ENCODE results near the gene MSI2.

DNA sequence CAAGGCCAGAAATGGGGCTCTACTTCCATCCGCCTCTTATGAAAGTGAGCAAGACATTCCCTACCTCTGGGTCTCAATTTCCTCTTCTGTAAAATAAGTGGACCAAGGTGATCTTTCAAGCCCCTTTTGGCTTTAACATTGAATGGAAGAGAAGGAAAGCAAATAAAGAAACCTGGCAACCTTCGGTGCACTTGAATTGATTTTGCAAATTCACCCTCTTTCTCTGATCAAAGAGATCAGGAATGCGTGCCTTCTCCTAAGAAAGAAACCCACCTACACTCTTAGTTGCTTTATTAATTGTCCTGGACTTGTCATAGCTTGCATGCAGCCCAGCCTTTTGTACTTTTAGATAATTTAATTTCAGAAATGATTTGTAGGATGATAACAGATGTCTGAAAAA, 3.0 kb downstream of the MSI2 start:
- no peak for TF ChIP-seq TAF1 (IDR thresholded peaks at IDR 0.05; ENCODE audit: borderline replicate concordance, low read depth, low read length)
- TF ChIP-seq, protein P1, sequence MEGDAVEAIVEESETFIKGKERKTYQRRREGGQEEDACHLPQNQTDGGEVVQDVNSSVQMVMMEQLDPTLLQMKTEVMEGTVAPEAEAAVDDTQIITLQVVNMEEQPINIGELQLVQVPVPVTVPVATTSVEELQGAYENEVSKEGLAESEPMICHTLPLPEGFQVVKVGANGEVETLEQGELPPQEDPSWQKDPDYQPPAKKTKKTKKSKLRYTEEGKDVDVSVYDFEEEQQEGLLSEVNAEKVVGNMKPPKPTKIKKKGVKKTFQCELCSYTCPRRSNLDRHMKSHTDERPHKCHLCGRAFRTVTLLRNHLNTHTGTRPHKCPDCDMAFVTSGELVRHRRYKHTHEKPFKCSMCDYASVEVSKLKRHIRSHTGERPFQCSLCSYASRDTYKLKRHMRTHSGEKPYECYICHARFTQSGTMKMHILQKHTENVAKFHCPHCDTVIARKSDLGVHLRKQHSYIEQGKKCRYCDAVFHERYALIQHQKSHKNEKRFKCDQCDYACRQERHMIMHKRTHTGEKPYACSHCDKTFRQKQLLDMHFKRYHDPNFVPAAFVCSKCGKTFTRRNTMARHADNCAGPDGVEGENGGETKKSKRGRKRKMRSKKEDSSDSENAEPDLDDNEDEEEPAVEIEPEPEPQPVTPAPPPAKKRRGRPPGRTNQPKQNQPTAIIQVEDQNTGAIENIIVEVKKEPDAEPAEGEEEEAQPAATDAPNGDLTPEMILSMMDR (IDR thresholded peaks at IDR 0.05): no peak
- TF ChIP-seq POLR2AphosphoS5 (IDR thresholded peaks at IDR 0.05; ENCODE audit: low read depth, low read length): no peak
- TF ChIP-seq GABPA (IDR thresholded peaks at IDR 0.05; ENCODE audit: low read depth): no peak
- TF ChIP-seq, protein P2, sequence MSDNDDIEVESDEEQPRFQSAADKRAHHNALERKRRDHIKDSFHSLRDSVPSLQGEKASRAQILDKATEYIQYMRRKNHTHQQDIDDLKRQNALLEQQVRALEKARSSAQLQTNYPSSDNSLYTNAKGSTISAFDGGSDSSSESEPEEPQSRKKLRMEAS (IDR thresholded peaks at IDR 0.05; ENCODE audit: low read depth): no peak
- TF ChIP-seq, protein P3, sequence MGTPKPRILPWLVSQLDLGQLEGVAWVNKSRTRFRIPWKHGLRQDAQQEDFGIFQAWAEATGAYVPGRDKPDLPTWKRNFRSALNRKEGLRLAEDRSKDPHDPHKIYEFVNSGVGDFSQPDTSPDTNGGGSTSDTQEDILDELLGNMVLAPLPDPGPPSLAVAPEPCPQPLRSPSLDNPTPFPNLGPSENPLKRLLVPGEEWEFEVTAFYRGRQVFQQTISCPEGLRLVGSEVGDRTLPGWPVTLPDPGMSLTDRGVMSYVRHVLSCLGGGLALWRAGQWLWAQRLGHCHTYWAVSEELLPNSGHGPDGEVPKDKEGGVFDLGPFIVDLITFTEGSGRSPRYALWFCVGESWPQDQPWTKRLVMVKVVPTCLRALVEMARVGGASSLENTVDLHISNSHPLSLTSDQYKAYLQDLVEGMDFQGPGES (IDR thresholded peaks at IDR 0.05; ENCODE audit: low read depth, low read length): no peak
- TF ChIP-seq EP300 (IDR thresholded peaks at IDR 0.05; ENCODE audit: borderline replicate concordance in 1 of 2, low read depth in 1 of 2, low read length in 1 of 2): no peak
- TF ChIP-seq, protein P4, sequence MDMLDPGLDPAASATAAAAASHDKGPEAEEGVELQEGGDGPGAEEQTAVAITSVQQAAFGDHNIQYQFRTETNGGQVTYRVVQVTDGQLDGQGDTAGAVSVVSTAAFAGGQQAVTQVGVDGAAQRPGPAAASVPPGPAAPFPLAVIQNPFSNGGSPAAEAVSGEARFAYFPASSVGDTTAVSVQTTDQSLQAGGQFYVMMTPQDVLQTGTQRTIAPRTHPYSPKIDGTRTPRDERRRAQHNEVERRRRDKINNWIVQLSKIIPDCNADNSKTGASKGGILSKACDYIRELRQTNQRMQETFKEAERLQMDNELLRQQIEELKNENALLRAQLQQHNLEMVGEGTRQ (IDR thresholded peaks at IDR 0.05; ENCODE audit: borderline replicate concordance, low read depth, low read length): no peak
- no peak for TF ChIP-seq RAD21 (IDR thresholded peaks at IDR 0.05; ENCODE audit: low read length)
